Psoas muscle (tissue), 8 donors: Measurements from ENCODE around the gene CHD5. TPM values are rescaled to one million over a fixed set of nuclear protein-coding genes. Genes with fewer than 3 reads are reported as not detected.

Experiments used
- ATAC-seq, 4 donors: fragments of 200-7000 bp; cut with Tn5 transposase; one replicate each; pipeline ENCODE4 v1.9.1; 2020; ENCODE audit warnings: moderate library complexity in 3 of 4, mild to moderate bottlenecking in 2 of 4
- DNase-seq, 2 donors: peaks; one replicate each; pipeline ENCODE4 v3.0.0-alpha.2; 2020
- H3K27ac ChIP-seq: fragments of 200-600 bp; one replicate; pipeline ENCODE4 v1.8.0; 2022
- H3K27me3 ChIP-seq, 3 donors: fragments of 200-600 bp in 1 of 3; one replicate each; pipeline versions ENCODE4 v1.6.1 to v1.8.0; 2013 to 2022; ENCODE audit warnings: low read length in 2 of 3, mild to moderate bottlenecking in 2 of 3, moderate library complexity in 1 of 3; ENCODE audit not compliant: insufficient read depth in 3 of 3
- H3K36me3 ChIP-seq, 2 donors: fragments of 200-600 bp in 1 of 2; one replicate each; pipeline versions ENCODE4 v1.6.1 to v1.8.0; 2013 to 2022; ENCODE audit warnings: low read depth in 1 of 2, mild to moderate bottlenecking in 1 of 2, moderate library complexity in 1 of 2; ENCODE audit not compliant: insufficient read depth in 1 of 2
- H3K4me1 ChIP-seq: fragments of 200-600 bp; one replicate; pipeline ENCODE4 v1.8.0; 2022
- H3K4me3 ChIP-seq: fragments of 200-600 bp; one replicate; pipeline ENCODE4 v1.8.0; 2022; ENCODE audit warnings: mild to moderate bottlenecking
- H3K9me3 ChIP-seq: fragments of 200-600 bp; one replicate; pipeline ENCODE4 v1.8.0; 2022
- CTCF ChIP-seq: fragments of 200-600 bp; IDR thresholded peaks from one replicate; pipeline ENCODE4 v1.8.0; 2022; ENCODE audit warnings: antibody characterized with exemption
- WGBS, 3 donors: extraction: QIAGEN DNeasy Blood & Tissue Kit; methylation state at CpG; one replicate each; pipeline versions ENCODE4 v1.1.6 to v1.1.7; 2013; 5-methylcytosine and 5-hydroxymethylcytosine counted together
- intact Hi-C, 2 donors: fragments of 100-400 bp; cut with DNase I; formaldehyde crosslinking; loops; one replicate each; pipeline versions ENCODE4 v1.11.0 to v1.14.2; 2022
- polyA plus RNA-seq, 3 donors: library from polyadenylated mRNA; stranded (reverse); fragments of 200-250 nt; gene quantifications; one replicate each; pipeline ENCODE4 v1.2.3, GENCODE V29; 2013
- total RNA-seq, 4 donors: library from RNA; stranded (reverse); fragmentation: NEBNext Ultra II Directional in 2 of 4; extraction: Animal tissue kit (Norgen Biotek cat#: 25700) in 2 of 4; gene quantifications; one replicate each; pipeline versions ENCODE4 v1.2.1 to v1.2.4, GENCODE V29; 2021 to 2023
- donor health status: healthy with polysubstance abuse.
- donor health status: DM: no; HTN: no; CAD: no; lungs with moderate emphysema.
- donor health status: Bipolar disorder and iron deficiency.
- donor health status: healthy.
- donor health status: DM: yes; HTN: yes; CAD: no.
- donor health status: DM: no; HTN: no; CAD: no.
- donor health status: DM: no; HTN: no; CAD: no.
- donor health status: DM: yes; HTN: yes; CAD: no.

Gene CHD5
- total and polyA plus RNA-seq, 7 donors = 0.03 to 0.38 (median 0.24) TPM; not detected in 2

GRCh38 chr1:6057170-6057845 is 122.8 kb downstream of the CHD5 start:
- TF ChIP-seq CTCF = no peak
- no peak for DNase-seq
- WGBS, 3 donors = 75 to 83% (median 79%) methylated on average over 9 of the region's 9 CpGs

GRCh38 chr1:6056572-6056948 is 123.6 kb downstream of the CHD5 start:
- Histone ChIP-seq H3K27ac (no peak overlapping the region), H3K9me3 (no peaks in the 10 kb centered on the region), H3K27me3 (no peaks in the 10 kb centered on the region), H3K36me3 (no peaks in the 10 kb centered on the region), H3K4me3 (no peak overlapping the region), H3K4me1 (no peaks in the 10 kb centered on the region)
- WGBS, 3 donors = 72 to 78% (median 73%) methylated on average over 8 of the region's 8 CpGs
- ATAC-seq = no peak
- TF ChIP-seq CTCF = no peak
- intact Hi-C loops = no loop called here
- no peak for DNase-seq

More at GRCh38 chr1:6057170-6057845, 122.8 kb downstream of the CHD5 start:
- intact Hi-C loops = no loop called here
- H3K4me1 ChIP-seq = no peaks in the 10 kb centered on the region
- H3K9me3 ChIP-seq = no peaks in the 10 kb centered on the region
- H3K4me3 ChIP-seq = no peak overlapping the region
- H3K27me3 ChIP-seq = no peaks in the 10 kb centered on the region
- no peak for ATAC-seq
- H3K36me3 ChIP-seq = no peaks in the 10 kb centered on the region
- no peak overlapping the region for H3K27ac ChIP-seq

GRCh38 chr1:6054596-6054995 is 125.5 kb downstream of the CHD5 start:
- Histone ChIP-seq H3K9me3 (no peaks in the 10 kb centered on the region), H3K36me3 (no peaks in the 10 kb centered on the region), H3K4me3 (no peak overlapping the region), H3K4me1 (no peaks in the 10 kb centered on the region), H3K27ac (no peak overlapping the region), H3K27me3 (peaks cover 0 to under 1% (median 0%) of the 10 kb centered on the region in 3 donors)
- no peak for TF ChIP-seq CTCF
- DNase-seq (no peak), ATAC-seq (no peak)
- 77 to 85% (median 78%) methylated on average over 6 of the region's 6 CpGs for WGBS, 3 donors
- intact Hi-C loops = loop anchor here (5.0 kb wide), 2 partner anchors 188 to 288 kb away; partner anchors contain the start of gene HES3 (in 1 of the 2)

DNA sequence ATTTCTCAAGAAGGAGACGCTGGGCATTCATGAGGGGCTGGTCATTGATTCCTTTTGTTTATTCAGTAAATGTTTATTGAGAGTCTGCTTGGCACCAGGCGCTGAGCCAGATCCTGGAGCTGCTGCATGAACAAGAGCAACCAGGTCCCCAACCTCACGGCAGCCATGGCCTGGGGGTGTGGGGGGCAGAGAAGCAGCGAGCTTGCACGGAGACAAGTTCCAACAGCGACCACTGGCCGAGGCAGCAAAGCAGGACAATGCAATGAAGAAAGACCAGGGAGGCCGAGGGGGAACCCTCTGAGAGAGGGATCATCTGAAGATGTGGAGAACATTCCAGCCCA is 126.9 kb downstream of the CHD5 start:
- ATAC-seq (no peak), DNase-seq (no peak)
- intact Hi-C loops = loop anchor here (2.0 to 5.0 kb wide), 3 partner anchors 189 to 289 kb away; partner anchors contain the start of gene HES3 (in 2 of the 2)
- 33 to 38% (median 35%) methylated on average over 8 of the region's 8 CpGs for WGBS, 3 donors
- no peaks in the 10 kb centered on the region for H3K9me3 ChIP-seq
- peaks cover 0 to 2% (median 0%) of the 10 kb centered on the region in 3 donors for H3K27me3 ChIP-seq
- no peak overlapping the region for H3K27ac ChIP-seq
- no peaks in the 10 kb centered on the region for H3K4me1 ChIP-seq
- TF ChIP-seq CTCF = no peak
- no peak overlapping the region for H3K4me3 ChIP-seq
- no peaks in the 10 kb centered on the region for H3K36me3 ChIP-seq
